HG03571 (cell line): ENCODE measurements around the gene GLT6D1.
"Not testable (repeated sequence)": the region's sequence is repeated elsewhere in the genome, so short reads cannot be mapped to it uniquely, and the experiment has no call there.

Experiments used
- ATAC-seq: cut with Tn5 transposase; IDR thresholded peaks from one replicate; pipeline ENCODE4 v1.9.1; 2021; ENCODE audit not compliant: unreplicated experiment

Gene GLT6D1

DNA sequence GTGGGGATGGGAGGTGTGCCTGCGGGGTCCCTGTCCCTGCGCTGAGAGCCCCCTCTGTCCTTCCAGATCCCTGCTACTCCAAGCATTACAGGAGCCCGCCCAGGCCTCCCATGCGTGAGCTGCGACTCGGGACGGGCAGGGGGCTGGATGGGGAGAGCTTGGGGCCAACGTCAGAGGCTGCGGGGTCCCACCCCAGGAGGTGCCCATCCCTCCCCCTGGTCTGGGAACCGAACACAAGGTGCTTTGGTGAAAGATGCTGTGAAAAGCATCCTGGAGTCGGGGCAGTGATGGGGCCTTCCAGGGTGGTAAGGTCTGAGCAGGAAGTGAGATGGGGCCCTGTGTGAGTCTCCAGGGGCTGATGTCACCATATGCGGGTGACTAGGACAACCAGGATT, 26.5 kb upstream of the GLT6D1 start:
- ATAC-seq: no peak

DNA sequence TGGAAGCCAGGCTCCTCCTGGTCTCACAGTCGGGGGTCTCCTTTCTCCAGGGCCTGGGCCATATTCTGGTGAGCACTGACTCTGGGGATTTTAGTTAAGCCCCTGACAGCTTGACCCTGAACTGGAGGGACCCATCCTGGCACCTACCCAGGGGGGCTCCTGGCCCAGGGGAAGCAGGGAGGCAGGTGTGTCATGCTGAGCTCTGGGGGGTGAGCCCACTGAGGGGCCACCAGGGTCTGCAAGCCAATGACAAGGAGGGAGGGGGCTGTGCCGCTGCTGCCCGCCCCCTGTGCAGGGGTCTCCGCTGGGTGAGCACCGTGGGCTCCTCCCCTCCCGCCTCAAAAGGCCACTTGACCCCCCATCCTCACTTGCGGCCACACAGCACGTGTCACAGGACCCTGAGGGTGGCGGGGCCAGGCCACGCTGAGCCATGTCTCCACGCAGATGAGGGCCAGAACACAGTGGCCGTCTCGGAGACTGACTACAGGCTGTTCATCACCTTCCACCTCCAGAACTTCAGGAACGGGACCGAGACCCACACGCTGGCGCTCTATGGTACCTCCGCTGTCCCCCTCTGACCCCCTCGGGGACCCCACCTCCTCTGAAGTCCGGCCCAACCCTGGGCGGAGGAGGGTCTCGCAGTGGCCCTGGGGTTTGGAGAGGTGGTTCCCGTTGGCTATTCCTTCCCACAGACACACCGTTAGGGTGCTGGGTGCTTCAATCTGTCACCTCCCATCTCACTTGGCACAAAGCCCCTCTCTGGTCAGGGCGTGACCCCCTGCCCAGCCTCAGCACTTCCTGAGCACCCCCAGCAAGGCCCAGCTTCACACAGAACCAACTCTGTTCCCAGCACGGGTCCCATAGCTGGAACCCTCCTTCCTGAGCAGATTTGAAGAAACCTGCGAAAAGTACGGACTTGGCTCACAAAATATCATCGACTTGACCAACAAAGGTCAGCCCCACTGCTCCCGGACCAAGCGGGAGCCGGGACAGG, 25.8 kb upstream of the GLT6D1 start:
- no peak for ATAC-seq

GRCh38 chr9:135664266-135664665, 24.9 kb upstream of the GLT6D1 start:
- no peak for ATAC-seq

- ATAC-seq: no peak
These were observed 24.5 kb upstream of the GLT6D1 start for GRCh38 chr9:135663857-135664256.

DNA sequence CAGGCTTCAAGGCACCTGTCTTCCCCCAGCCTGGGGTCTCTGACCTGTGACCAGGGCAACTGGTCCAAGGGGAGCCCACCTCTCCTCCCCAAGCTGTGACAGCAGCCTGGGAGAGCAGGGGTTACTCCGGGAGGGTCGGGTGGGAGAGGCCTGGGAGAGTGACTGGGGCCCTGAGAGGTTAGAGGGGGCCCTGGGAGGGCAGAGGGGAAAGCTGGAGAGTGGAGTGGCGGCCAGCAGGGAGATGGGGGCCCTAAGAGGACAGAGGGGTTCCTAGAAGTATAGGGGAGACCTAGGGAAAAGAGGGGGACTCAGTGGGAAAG, 24.1 kb upstream of the GLT6D1 start:
- no peak for ATAC-seq

DNA sequence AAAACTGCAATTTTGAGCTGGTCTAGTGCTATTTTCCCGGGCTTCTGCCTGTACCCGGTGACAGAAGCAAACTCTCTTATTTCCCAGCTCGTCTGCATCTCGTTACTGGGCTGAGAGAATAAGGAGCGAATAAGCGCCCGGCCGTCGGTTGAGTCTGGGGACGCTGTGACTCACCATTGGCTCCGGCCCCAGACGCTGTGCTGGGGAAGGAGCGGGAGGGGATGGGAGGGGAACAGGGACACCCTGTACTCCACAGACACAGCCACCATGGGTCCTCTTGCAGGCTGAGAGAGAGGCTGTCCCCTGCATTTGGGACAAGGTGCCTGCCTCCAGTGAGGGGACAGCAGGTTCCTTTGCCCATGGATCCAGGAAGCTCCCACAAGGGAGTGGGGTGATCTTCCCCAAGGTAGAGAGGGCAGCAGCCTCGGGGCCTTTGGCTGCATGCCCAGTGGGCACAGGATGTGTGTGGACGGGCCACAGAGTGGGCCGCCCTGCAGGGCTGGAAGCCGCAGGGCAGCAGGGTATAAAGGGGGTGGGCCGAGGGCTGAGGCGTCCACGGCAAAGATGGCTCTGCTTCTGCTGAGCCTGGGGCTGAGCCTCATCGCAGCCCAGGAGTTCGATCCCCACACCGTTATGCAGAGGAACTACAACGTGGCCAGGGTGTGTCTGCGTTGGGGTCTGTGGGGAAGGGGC, 23.6 kb upstream of the GLT6D1 start, which contains the start of gene LCN9:
Gene LCN9 (plus strand): TSS at position 552 of the 693 bp plus-strand sequence. CDS start 13 bp downstream, at position 565.
- ATAC-seq: no peak

- no peak for ATAC-seq
These were observed 22.6 kb upstream of the GLT6D1 start for GRCh38 chr9:135661816-135662560.

GRCh38 chr9:135660407-135660806, 21.1 kb upstream of the GLT6D1 start:
- ATAC-seq: no peak

GRCh38 chr9:135659252-135659651, 19.9 kb upstream of the GLT6D1 start:
- no peak for ATAC-seq

DNA sequence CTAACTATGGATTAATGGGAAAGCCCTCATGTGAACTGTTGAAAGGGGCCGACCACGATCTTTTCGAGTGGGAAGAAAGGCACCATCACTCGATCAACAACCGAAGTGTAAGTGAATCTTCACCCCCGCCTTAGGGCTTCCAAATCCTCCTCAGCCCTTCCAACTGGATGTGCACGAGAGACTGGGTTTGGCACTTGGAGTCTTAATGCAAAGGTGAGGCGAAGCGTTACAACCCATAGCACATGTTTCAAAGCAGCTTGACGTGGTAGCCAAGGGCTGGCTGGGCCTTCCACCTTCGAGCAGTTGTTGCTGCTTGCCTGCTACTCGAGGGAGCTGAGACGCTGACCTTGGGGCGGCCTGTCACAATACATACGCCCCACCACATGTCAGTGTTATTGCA, 18.1 kb upstream of the GLT6D1 start:
- no peak for ATAC-seq

DNA sequence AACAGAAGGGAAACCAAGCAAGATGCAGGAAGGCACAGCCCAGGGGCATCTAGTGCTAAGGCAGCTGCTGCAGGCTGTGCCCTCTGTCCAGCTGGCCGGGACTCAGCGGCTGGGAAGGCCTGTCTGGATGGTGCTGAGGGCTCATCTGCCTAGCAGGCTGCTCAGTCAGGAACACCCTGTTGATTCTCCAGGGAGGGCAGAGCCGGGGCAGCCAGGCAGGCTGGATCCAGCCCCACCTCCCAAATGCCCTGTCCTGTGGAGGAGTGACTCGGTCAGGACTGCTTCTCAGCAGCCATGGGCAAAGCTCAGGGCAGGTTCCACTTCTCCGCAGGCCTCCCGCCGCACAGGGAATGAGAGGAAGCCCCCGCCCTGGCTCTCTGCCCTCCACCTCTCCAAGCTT, 16.0 kb upstream of the GLT6D1 start:
- ATAC-seq: no peak

- ATAC-seq: no peak
These were observed 11.1 kb upstream of the GLT6D1 start for GRCh38 chr9:135650408-135650807.

GRCh38 chr9:135649508-135649907, 10.2 kb upstream of the GLT6D1 start:
- no peak for ATAC-seq

DNA sequence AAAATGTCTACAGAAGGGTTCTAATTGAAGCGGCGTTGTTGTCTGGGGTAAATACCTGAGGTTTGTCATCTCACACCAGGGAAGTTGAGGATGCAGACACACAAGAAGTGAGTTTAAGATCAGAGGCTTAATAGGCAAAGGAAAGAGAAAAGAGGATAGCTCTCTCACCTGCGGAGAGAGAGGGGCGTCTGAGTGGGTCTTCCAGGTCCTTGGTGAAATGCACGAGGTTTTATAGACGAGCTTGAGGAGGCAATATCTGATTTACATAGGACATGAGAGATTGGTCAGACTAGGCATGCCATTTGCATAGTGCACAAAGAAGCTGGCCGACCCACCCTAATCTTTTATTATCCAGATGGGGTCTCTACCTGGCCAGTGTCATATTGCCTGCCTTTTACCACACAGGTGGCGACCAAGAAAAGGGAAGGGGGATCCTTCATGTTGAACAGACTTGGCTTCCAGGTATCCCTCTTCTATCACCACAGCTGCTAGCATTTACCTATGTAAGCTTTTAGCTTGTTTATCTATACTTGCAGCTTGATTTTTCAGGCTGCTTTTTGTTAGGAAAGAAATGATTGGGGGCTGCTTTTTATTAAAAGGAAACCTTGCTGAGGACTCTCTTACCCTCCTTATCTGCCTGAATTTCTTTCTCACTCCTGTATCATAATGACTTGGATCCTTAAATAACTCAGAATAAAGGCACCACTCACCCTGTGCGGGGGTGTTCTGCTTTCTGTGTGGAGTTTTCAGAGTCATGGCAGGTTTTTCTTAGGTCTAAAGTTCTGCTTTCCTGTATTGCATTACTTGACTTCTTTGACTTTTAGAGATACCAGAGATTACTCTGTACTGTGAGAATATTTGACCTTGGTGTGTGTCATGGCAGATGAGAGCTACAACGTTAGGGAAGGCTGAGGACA, 9.4 kb upstream of the GLT6D1 start:
- ATAC-seq: no peak

GRCh38 chr9:135647884-135648283, 8.5 kb upstream of the GLT6D1 start:
- ATAC-seq: no peak

DNA sequence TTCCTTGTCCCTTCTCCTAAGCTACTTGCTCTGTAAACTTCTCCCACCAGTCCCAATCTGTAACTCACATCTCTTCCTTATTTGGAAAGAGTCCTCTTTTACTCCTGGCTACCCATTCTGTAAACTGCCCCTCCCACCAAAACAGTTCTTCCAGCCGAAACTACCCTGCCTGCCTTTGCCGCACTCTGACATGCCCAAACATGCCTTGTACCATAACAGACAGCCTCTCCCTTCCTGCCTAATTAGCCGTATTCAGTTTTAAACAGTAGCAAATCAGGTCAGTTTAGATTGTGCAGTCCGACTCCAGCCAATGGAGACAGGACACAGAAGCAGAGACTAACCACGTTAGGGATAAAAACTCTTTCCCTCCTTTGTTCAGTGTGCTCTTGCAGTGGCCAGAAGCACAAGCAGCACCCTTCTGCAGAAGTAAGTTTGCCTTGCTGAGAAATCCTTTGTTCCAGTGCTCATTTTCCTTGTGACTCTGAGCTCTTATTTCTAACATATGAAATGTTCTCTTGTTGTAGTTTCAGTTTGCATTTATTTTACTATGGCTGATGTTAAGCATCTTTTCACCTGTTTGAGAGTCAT, 5.4 kb upstream of the GLT6D1 start:
- ATAC-seq: no peak

DNA sequence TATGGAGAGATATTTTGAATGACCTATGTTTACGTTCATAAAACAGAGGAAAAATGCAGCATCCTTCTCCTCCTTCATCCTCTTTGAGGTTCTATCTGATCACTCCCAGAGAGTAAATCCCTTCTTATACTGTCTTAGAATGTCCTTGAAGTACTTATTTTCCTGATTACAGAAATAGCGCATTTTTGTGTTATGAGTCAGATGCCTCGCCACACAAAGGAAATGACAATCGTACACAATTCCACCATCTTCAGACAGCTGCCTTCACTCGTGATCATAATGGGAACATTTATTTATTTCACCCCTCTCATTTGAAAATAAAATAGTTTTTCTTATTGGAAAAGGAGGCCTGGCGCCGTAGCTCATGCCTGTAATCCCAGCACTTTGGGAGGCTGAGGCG, 2.4 kb upstream of the GLT6D1 start:
- ATAC-seq: no peak

- no peak for ATAC-seq
These were observed 1.7 kb upstream of the GLT6D1 start for GRCh38 chr9:135641047-135641446.

DNA sequence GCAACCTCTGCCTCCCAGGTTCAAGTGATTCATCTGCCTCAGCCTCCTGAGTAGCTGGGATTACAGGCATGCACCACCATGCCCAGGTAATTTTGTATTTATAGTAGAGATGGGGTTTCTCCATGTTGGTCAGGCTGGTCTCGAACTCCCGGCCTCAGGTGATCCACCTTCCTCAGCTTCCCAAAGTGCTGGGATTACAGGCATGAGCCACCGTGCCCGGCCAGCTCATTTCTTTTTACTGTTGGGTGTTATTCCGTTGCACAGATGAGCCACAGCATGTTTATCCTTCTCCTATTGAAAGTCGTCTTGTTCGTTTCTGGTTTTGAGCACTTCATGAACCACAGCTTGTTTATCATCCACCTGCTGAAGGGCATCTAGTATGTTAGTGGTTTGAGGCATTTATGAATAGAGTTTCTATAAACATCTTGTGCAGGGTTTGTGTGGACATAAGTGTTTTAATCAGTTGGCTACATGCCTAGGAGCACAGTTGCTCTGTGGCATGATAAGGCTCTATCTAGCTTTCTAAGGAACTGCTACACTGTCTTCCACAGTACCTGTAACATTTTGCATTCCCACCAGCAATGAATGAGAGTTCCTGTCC, 2.3 kb downstream of the GLT6D1 start:
- ATAC-seq: not testable (repeated sequence)

- ATAC-seq: no peak
These were observed 6.5 kb downstream of the GLT6D1 start for GRCh38 chr9:135632841-135633240.
